SIG-M5 treated with dmso at 0.1 percent for 504 hours (cell line): ENCODE results near the gene COPG2.
"Not testable (repeated sequence)": the region's sequence is repeated elsewhere in the genome, so short reads cannot be mapped to it uniquely, and the experiment has no call there.

Experiments used
- DNase-seq: peaks from one replicate; lab custom pipeline; 2025; ENCODE audit not compliant: unreplicated experiment; lab: John Stamatoyannopoulos, UW

Gene COPG2

GRCh38 chr7:130570144-130570543 is 98.4 kb downstream of the COPG2 start:
- not testable (repeated sequence) for DNase-seq

- no peak for DNase-seq
Measured at GRCh38 chr7:130566898-130567280, 101.7 kb downstream of the COPG2 start.

GRCh38 chr7:130566168-130566897 is 102.2 kb downstream of the COPG2 start:
- DNase-seq: no peak

- DNase-seq: peak; percentile 68
Measured at GRCh38 chr7:130560972-130561371, 107.6 kb downstream of the COPG2 start.

GRCh38 chr7:130559184-130559583 is 109.4 kb downstream of the COPG2 start:
- DNase-seq: no peak

GRCh38 chr7:130554481-130554880 is 114.1 kb downstream of the COPG2 start:
- no peak for DNase-seq

- DNase-seq: no peak
Measured at GRCh38 chr7:130553398-130554029, 115.0 kb downstream of the COPG2 start.

- no peak for DNase-seq
Measured at GRCh38 chr7:130544356-130544755, 124.2 kb downstream of the COPG2 start.

- no peak for DNase-seq
Measured at GRCh38 chr7:130543487-130544010, 125.0 kb downstream of the COPG2 start.

GRCh38 chr7:130542297-130542696 is 126.3 kb downstream of the COPG2 start:
- not testable (repeated sequence) for DNase-seq

GRCh38 chr7:130541287-130541686 is 127.3 kb downstream of the COPG2 start:
- DNase-seq: not testable (repeated sequence)

- DNase-seq: not testable (repeated sequence)
Measured at GRCh38 chr7:130537894-130538293, 130.7 kb downstream of the COPG2 start.

GRCh38 chr7:130529417-130529816 is 139.1 kb downstream of the COPG2 start:
- DNase-seq: no peak

GRCh38 chr7:130527752-130528355 is 140.7 kb downstream of the COPG2 start:
- not testable (repeated sequence) for DNase-seq

- no peak for DNase-seq
Measured at GRCh38 chr7:130524628-130525027, 143.9 kb downstream of the COPG2 start.

GRCh38 chr7:130523519-130524125 is 144.9 kb downstream of the COPG2 start:
- not testable (repeated sequence) for DNase-seq

GRCh38 chr7:130521258-130521951 is 147.1 kb downstream of the COPG2 start:
- DNase-seq: no peak

- no peak for DNase-seq
Measured at GRCh38 chr7:130515315-130516040, 153.1 kb downstream of the COPG2 start.

- DNase-seq: no peak
Measured at GRCh38 chr7:130513447-130513846, 155.1 kb downstream of the COPG2 start.

GRCh38 chr7:130512038-130512437 is 156.5 kb downstream of the COPG2 start:
- DNase-seq: not testable (repeated sequence)
